ENCODE data around the gene REC114.
"Not testable (repeated sequence)": the region's sequence is repeated elsewhere in the genome, so short reads cannot be mapped to it uniquely, and the experiment has no call there.

The REC114 gene

DNA sequence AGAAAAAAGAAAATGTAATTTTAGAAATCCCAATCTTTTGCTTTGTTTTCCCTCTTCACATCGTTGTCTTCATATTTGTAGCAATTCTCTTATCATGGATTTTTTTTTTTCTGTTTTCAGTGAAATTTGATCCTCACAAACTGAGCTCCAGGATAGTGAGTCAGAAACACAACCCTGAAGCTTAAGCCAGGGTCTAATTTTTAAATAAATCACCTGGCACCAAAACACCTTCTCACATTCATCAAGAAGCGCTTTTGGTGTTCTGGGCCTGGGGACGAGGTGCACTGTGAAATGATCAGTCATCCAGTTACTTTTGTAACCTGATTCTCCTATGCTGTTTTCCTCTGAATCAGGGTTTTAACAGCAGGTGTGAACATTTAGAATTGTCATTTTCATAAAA, 87.7 kb downstream of the REC114 start:
- DNase-seq (ENCODE audit: low read depth), result peak; percentile 23

GRCh38 chr15:73538123-73538522, 95.2 kb downstream of the REC114 start:
- DNase-seq (ENCODE audit: low read depth), result no peak

DNA sequence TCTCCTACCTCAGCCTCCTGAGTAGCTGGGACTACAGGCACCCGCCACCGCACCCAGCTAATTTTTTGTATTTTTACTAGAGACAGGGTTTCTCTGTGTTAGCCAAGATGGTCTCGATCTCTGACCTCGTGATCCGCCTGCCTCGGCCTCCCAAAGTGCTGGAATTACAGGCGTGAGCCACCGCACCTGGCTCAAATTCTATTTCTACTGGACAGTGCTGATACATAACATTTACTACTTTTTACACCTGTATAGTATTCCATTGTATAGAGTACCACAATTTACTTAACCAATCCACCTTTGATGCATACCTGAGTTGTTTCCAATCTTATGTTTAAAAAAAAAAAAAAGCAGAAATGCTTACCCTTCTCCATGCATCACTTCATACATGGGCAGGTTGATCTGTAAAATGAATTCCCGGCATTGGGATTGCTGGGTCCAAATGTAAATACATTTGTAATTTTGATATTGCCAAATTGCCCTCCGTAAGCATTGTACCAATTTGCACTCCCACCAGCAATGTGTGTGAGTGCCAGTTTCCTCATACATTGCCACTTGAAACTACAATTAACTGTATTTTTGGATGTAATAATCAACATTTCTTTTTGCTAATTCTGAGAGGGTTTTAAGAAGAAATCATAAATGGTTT, 95.7 kb downstream of the REC114 start:
- no peak for DNase-seq (ENCODE audit: low read depth)

- peak; percentile 1 for DNase-seq (ENCODE audit: low read depth)
These were observed 96.5 kb downstream of the REC114 start for GRCh38 chr15:73539212-73540128.

DNA sequence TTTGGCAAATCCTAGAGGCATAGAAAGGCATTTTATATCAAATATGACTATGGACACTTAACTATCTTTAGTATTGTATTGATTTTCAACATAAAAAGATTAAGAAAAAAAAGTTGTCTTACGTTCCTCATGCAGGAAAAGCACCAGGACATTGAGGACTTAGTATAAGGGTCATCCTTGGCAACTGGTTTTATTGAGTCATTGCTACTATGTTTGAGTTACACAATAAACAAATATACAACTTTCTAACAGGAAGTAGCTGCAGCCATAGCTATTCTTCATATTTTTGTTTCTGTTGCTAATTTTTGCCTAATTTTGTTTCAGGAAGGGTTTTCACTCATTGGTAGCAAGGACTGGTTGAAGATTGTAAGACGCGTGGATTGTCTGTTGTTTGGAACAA, 97.2 kb downstream of the REC114 start:
- peak; percentile 18 for DNase-seq (ENCODE audit: low read depth)

DNA sequence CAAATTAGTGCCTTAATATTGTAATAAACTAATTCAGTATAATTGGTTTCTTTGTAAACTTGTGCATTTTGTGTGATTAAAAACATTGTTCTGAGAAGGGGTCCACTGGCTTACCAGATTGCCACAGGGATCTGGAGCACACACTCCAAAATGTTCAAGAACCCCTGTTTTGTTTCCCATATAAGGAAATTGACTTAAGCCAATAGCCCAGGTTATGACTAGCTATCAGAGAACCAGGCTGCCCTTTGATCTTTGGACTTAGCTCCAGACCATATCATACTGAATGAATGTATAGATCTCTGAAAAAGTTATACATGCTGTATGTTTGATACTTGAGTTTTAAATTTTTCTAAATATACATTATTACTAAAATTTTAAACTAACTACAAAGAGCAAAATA, 98.5 kb downstream of the REC114 start:
- no peak for DNase-seq (ENCODE audit: low read depth)

GRCh38 chr15:73548925-73549324, 106.0 kb downstream of the REC114 start:
- not testable (repeated sequence) for DNase-seq (ENCODE audit: low read depth)

GRCh38 chr15:73550190-73550589, 107.2 kb downstream of the REC114 start:
- no peak for DNase-seq (ENCODE audit: low read depth)

DNA sequence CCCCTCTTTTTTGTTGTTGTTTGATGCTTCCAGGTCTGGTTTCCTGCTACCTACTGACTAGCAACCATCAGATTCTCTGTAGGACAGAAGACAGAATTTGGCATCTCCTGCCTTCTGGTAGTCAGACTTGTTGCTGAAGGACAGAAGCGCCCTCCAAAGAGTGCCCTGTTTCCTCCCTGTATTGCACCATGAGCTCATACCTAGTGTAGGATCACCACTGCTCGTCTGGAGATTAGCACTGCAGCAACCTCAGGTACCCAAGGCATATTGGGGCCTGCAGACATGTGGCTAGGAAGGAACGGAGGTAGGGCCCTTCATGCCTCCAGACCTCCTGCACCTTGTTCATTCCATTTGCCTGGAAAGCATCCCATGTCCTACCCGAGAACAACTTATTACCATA, 112.1 kb downstream of the REC114 start:
- DNase-seq (ENCODE audit: low read depth), result no peak

GRCh38 chr15:73558529-73558928, 115.6 kb downstream of the REC114 start:
- no peak for DNase-seq (ENCODE audit: low read depth)

DNA sequence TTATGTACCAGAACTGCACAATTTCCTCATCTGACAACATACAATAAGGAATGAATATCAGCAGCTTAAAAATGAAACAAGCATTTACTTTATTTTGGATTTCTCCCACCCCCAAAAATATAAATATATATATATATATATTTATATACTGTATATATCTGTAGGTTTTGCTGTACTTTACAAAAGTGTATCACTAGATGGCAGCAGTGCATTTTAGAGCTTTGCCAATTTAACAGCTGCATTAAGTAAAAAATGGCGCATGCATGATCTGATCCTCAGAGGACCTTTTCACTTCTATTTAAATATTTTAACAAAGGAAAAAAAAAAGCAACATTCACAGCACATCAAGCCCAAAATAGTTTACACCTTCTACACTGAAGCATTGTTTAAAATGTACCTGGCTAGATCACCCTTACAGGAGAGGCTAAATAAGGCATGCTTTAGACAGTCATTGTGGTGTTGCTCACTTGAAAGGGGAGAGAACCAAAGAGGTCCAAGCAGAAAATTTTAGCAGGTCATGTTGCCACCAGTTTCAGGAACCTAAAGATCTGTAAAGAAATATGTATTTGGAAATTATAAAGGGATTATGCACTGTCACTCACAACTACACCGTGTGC, 117.6 kb downstream of the REC114 start:
- DNase-seq (ENCODE audit: low read depth), result peak; percentile 68

GRCh38 chr15:73564255-73564654, 121.3 kb downstream of the REC114 start:
- peak; percentile 48 for DNase-seq (ENCODE audit: low read depth)

GRCh38 chr15:73567020-73567419, 124.1 kb downstream of the REC114 start:
- DNase-seq (ENCODE audit: low read depth), result no peak

DNA sequence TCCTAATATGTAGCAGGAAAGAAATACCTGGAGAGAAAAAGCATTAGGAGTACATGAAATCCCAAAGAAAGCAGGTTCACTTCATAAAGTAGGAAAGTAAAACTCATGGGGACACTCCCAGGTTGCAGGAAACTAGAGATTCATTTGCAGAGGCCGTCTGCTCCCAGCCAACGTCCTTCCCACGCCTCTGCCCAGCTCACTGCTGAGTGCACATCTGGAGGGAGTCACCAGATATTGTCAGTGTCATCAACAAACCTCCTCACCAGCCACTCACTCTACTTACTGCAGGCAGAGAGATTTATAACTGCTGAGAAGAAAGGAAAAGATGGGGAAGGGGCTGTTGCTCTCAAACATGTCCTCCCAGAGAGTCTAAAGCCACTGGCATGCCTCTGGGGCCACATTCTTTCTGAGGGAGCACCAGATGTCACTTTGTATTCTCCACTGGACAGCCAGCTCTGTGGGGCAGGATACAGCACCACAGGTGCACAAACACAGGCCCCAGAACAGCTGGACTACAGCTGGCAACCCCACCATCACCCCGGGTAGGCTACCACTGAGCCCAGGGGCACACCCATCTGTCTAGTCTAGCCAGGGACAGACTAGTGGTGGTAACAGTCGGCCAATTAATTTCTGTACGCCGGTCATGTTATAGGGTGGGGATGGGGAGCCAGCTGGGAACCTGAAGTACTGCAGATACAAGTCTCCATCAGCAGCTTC, 125.8 kb downstream of the REC114 start:
- no peak for DNase-seq (ENCODE audit: low read depth)

DNA sequence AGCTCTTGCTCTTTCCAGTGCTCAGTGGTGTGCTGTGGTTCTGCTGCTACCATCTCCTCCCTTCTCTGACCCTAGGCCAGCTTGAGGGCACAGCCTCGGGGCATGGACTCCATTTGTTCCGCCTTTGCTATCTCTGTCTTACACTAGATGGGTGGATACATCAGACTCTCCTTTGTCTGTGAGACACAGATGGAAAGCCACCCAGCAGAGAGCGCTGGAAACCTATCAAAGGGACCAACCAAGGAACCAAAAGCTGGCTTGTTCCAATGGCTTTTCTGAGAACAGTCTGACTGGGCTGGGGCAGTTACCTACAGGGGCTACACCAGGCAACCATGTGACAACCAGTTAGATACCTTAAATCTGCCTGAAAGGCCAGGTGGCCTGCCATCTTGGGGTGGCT, 126.4 kb downstream of the REC114 start:
- no peak for DNase-seq (ENCODE audit: low read depth)

- DNase-seq (ENCODE audit: low read depth), result no peak
These were observed 127.5 kb downstream of the REC114 start for GRCh38 chr15:73570355-73571032.

DNA sequence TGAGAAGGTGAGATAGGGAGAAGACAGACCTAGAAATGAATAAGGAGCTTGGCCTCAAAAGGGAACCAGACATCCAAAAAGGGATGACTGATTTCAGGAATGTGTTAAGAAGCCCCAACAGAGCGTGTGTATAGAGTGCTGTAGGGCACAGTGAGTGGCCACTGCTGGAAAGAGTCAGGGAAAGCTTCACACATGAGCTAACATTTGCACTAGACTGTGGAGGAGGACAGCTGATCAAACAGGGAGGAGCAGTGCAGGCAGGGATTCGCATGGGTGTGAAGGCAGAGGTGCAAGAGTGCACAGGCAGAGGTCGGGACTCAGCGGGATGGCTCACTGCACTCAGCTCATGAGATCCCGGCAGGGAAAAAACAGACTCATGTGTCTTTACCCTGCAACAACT, 128.4 kb downstream of the REC114 start:
- DNase-seq (ENCODE audit: low read depth), result no peak

DNA sequence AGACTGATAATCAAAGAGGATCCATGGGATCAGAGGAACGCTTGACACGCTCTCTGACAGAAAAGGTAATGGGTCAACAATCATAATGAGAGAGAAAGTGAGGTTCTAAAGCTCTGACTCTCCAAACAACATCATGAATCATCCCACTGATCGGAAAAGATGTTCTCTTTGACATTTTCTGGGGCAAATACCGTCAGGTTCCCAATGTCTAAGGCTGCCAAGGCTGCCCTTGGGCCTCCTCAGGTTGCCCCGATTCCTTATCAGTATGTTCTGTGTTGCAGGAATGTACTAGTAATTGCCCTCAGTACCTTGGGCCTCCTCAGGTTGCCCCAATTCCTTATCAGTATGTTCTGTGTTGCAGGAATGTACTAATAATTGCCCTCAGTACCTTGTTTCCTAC, 129.3 kb downstream of the REC114 start:
- no peak for DNase-seq (ENCODE audit: low read depth)

GRCh38 chr15:73573037-73573436, 130.1 kb downstream of the REC114 start:
- no peak for DNase-seq (ENCODE audit: low read depth)

DNA sequence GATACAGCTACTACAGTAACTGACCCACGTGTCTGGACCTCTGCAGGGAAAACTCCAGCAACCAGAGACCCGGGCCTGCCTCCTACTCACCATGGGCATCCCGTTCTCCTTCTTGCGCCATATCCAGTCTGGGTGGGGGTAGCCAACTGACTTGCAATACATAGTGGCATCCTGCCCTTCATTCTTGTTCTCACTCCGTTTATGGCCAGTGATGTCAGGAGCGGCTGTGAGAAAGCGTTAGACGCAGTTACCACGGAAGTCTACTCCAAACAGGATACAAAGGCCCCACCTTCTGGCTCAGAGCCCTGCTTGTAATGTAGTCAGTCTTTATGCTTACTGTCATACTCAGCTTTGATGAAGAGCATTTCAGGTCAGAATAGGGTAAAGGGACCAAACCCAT, 130.6 kb downstream of the REC114 start:
- peak; percentile 95 for DNase-seq (ENCODE audit: low read depth)

DNA sequence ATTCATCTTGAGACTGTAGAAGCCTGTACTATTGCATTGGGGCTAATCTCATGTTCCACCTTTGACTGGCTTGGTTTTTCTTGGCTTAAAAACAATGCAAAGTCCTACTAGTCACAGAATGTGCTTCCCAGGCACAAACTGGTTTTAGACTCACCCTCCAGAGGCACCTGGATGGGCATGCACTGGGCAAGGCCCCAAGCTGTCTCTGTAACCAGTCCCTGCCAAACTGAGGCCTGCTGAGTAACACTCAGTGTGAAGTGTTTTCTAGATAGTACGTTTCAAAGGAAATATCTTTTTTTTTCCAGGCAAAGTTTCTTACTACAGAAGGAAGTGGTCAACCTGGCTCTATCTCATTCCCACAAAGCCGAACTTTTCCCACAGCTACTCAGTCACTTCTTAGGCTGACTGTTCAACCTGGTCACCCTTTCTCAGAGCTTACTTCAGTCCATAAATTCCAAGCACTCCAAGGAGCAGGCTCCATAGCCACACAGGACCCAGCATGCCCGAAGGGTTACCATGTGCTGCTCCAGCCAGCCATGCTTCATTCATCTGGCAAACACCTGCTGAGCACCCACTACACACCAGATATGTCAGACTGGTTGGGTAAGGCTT, 132.8 kb downstream of the REC114 start:
- DNase-seq (ENCODE audit: low read depth), result peak; percentile 34
